GM19455 (cell line): ENCODE results near the gene C12orf75.
A peak's percentile ranks its signal among the peaks of the same experiment; 100 is the strongest.
"Not testable (repeated sequence)": the region's sequence is repeated elsewhere in the genome, so short reads cannot be mapped to it uniquely, and the experiment has no call there.

Experiments used
- ATAC-seq: cut with Tn5 transposase; IDR thresholded peaks from one replicate; pipeline ENCODE4 v1.9.1; 2021; ENCODE audit not compliant: unreplicated experiment

The C12orf75 gene

GRCh38 chr12:105334582-105334981 lies 4.1 kb downstream of the C12orf75 start:
- no peak for ATAC-seq

- no peak for ATAC-seq
Measured at GRCh38 chr12:105335856-105336255, 5.4 kb downstream of the C12orf75 start.

- ATAC-seq = no peak
Measured at GRCh38 chr12:105336411-105336810, 5.9 kb downstream of the C12orf75 start.

- ATAC-seq = no peak
Measured at GRCh38 chr12:105337391-105337790, 6.9 kb downstream of the C12orf75 start.

- ATAC-seq = no peak
Measured at GRCh38 chr12:105338966-105339365, 8.5 kb downstream of the C12orf75 start.

GRCh38 chr12:105341010-105341409 lies 10.5 kb downstream of the C12orf75 start:
- ATAC-seq = no peak

GRCh38 chr12:105341620-105342019 lies 11.1 kb downstream of the C12orf75 start:
- ATAC-seq = not testable (repeated sequence)

- no peak for ATAC-seq
Measured at GRCh38 chr12:105342464-105342863, 12.0 kb downstream of the C12orf75 start.

- ATAC-seq = no peak
Measured at GRCh38 chr12:105343836-105344235, 13.3 kb downstream of the C12orf75 start.

GRCh38 chr12:105347499-105347898 lies 17.0 kb downstream of the C12orf75 start:
- ATAC-seq = no peak

- ATAC-seq = no peak
Measured at GRCh38 chr12:105348142-105348541, 17.7 kb downstream of the C12orf75 start.

GRCh38 chr12:105348561-105348960 lies 18.1 kb downstream of the C12orf75 start:
- no peak for ATAC-seq

- no peak for ATAC-seq
Measured at GRCh38 chr12:105349138-105349537, 18.6 kb downstream of the C12orf75 start.

GRCh38 chr12:105351523-105351922 lies 21.0 kb downstream of the C12orf75 start:
- ATAC-seq = no peak

- peak; percentile 60 for ATAC-seq
Measured at GRCh38 chr12:105352052-105352451, 21.6 kb downstream of the C12orf75 start.

GRCh38 chr12:105352940-105353635 lies 22.6 kb downstream of the C12orf75 start:
- ATAC-seq = no peak

- ATAC-seq = no peak
Measured at GRCh38 chr12:105355752-105356151, 25.3 kb downstream of the C12orf75 start.

- ATAC-seq = peak; percentile 86
Measured at GRCh38 chr12:105357162-105357691, 26.7 kb downstream of the C12orf75 start.

GRCh38 chr12:105358789-105359188 lies 28.3 kb downstream of the C12orf75 start:
- ATAC-seq = no peak

- no peak for ATAC-seq
Measured at GRCh38 chr12:105359856-105360255, 29.4 kb downstream of the C12orf75 start.

GRCh38 chr12:105363890-105364289 lies 33.4 kb downstream of the C12orf75 start:
- ATAC-seq = no peak

GRCh38 chr12:105365231-105365630 lies 34.7 kb downstream of the C12orf75 start:
- no peak for ATAC-seq
